ENCODE data around the gene VRK2.

DNA sequence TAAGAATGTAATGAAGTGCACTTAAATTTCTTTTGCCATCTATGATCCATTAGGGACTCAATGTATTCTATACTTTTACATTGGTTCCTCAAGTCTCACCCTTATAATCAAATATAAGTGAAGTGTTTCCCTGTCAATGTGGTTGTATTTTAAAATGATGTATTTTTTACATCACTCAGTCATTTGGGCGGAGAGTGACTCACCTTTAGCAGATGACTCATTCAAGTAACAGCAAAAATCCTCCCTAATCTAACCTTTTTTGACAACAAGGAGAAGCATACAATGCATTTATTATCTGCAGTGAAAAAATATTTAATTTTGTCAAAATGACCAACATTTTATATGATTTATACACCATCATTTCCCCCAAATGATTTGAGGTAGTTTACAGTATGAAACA lies 100.1 kb downstream of the VRK2 start:
- no peak for TF ChIP-seq EZH2 (IDR thresholded peaks at IDR 0.05; ENCODE audit: borderline replicate concordance, insufficient read depth, low read length, poor library complexity, severe bottlenecking)
- TF ChIP-seq EP300 (conservative IDR thresholded peaks at IDR 0.05; ENCODE audit: poor library complexity, severe bottlenecking), result no peak
